Neural cell (in vitro differentiated cells): ENCODE results near the gene MSANTD7.

Source experiments
- CTCF ChIP-seq: fragments of 450-650 bp; IDR thresholded peaks from 2 replicates; pipeline ENCODE4 v1.5.1; 2014; ENCODE audit warnings: antibody characterized with exemption, mild to moderate bottlenecking, moderate library complexity; ENCODE audit not compliant: poor library complexity, severe bottlenecking
- EP300 ChIP-seq: fragments of 450-650 bp; conservative IDR thresholded peaks from 2 replicates; pipeline ENCODE4 v1.6.1; 2014; ENCODE audit warnings: antibody characterized with exemption, mild to moderate bottlenecking, moderate library complexity; ENCODE audit not compliant: poor library complexity, severe bottlenecking
- EZH2 ChIP-seq: fragments of 200-600, 300-800 bp; shearing (Covaris generic), sonication (generic); IDR thresholded peaks from 2 replicates; pipeline ENCODE4 v1.6.1; 2014; ENCODE audit warnings: antibody characterized with exemption, low read length, borderline replicate concordance, mild to moderate bottlenecking; ENCODE audit not compliant: insufficient read depth, poor library complexity, severe bottlenecking
- POLR2AphosphoS5 ChIP-seq: IDR thresholded peaks from 2 replicates; pipeline ENCODE4 v1.6.1; 2012
- RAD21 ChIP-seq: fragments of 450-650 bp; conservative IDR thresholded peaks from 2 replicates; pipeline ENCODE4 v1.6.1; 2014; ENCODE audit warnings: antibody characterized with exemption, mild to moderate bottlenecking, moderate library complexity
- REST ChIP-seq: IDR thresholded peaks from 2 replicates; pipeline ENCODE4 v1.6.1; 2012; ENCODE audit warnings: borderline replicate concordance
- SMC3 ChIP-seq: fragments of 450-650 bp; conservative IDR thresholded peaks from 2 replicates; pipeline ENCODE4 v1.6.1; 2014; ENCODE audit warnings: antibody characterized with exemption, mild to moderate bottlenecking, moderate library complexity; ENCODE audit not compliant: poor library complexity
- TAF1 ChIP-seq: IDR thresholded peaks from 2 replicates; pipeline ENCODE4 v1.6.1; 2012; ENCODE audit warnings: low read depth

- TF ChIP-seq CTCF (no peak), REST (no peak), EP300 (no peak), POLR2AphosphoS5 (no peak), TAF1 (no peak), RAD21 (no peak), EZH2 (no peak), SMC3 (no peak)
Measured at GRCh38 chr10:14806318-14806717, 31.8 kb upstream of the MSANTD7 start.
